ENCODE measurements around the gene RNF6.

The RNF6 gene

DNA sequence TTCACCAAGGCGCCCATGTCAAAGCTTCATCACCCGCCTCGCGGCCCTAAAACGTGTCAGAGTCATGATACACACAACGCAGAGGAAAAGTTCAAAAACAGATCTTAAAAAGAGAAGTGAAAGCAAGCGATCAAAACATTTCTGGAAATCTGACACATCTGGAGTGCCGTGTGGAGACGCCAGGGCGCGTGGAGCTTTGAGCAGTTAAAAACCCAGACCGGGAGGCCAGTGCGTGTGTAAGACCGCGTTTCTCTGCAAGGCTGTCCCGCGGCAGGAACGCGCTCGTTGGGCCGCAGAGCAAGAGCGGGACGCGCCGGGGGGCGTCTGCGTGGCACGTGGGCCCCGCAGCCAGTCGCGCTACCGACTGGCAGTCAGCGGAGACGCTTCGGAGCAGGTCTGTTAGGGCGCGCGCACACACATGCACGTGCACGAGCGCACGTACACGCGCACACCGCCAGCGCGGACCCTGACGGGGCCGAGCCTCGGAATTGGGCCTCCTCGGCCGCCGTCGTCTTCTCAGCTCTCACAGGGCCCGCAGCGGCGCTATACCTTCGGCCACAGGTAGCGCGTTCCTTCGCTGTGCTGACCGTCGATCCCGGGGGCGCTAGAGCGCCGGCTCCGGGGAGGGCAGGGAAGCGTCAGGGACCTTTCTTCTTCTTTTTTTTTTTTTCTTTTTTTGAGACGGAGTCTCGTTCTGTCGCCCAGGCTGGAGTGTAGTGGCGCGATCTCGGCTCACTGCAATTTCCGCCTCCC, 35.8 kb downstream of the RNF6 start:
- DNase-seq (ENCODE audit: extremely low read depth, low read depth): peak; percentile 66
- TF ChIP-seq, protein P1, sequence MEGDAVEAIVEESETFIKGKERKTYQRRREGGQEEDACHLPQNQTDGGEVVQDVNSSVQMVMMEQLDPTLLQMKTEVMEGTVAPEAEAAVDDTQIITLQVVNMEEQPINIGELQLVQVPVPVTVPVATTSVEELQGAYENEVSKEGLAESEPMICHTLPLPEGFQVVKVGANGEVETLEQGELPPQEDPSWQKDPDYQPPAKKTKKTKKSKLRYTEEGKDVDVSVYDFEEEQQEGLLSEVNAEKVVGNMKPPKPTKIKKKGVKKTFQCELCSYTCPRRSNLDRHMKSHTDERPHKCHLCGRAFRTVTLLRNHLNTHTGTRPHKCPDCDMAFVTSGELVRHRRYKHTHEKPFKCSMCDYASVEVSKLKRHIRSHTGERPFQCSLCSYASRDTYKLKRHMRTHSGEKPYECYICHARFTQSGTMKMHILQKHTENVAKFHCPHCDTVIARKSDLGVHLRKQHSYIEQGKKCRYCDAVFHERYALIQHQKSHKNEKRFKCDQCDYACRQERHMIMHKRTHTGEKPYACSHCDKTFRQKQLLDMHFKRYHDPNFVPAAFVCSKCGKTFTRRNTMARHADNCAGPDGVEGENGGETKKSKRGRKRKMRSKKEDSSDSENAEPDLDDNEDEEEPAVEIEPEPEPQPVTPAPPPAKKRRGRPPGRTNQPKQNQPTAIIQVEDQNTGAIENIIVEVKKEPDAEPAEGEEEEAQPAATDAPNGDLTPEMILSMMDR (IDR thresholded peaks at IDR 0.05; ENCODE audit: low read depth, low read length): peak; percentile 30

DNA sequence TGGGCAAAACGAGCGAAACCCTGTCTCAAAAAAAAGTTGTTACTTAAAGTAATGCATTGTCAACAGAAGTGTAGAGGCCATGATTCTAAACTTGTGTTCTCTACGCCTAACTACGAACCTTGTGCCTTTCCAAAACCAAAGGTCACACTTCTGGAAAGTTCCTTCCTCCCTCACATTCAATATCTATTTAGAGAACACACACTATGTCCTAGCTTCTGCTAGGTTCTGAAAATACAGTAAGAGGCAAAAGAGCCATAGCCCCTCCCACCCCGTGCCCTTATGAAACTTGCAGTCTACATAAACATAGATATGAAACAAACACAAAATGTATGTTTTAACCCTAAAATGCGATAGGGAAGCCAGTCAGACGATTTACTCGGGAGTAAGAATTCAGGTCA, 36.4 kb downstream of the RNF6 start:
- TF ChIP-seq, protein P1 (IDR thresholded peaks at IDR 0.05; ENCODE audit: low read depth, low read length): no peak
- DNase-seq (ENCODE audit: extremely low read depth, low read depth): no peak

DNA sequence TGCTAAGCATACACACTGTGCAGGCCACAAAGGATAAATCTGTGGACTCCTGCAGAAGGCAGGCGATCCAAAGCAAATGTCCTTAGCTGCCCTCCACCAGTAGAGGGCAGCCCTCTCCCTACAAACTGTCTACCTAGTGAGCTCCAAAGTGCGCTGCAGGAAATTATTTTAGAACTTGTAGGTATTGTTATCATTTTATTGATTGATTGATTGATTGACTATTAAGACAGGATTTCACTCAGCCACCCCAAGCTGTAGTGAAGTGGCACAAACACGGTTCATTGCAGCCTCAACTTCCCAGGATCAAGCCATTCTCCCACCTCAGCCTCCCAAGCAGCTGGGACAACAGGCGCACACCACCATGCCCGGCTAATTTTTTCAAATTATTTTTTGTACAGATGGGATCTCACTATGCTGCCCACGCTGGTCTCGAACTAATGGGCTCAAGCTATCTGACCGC, 37.3 kb downstream of the RNF6 start:
- peak; percentile 23 for DNase-seq (ENCODE audit: extremely low read depth, low read depth)
- TF ChIP-seq, protein P1 (IDR thresholded peaks at IDR 0.05; ENCODE audit: low read depth, low read length): peak; percentile 96

DNA sequence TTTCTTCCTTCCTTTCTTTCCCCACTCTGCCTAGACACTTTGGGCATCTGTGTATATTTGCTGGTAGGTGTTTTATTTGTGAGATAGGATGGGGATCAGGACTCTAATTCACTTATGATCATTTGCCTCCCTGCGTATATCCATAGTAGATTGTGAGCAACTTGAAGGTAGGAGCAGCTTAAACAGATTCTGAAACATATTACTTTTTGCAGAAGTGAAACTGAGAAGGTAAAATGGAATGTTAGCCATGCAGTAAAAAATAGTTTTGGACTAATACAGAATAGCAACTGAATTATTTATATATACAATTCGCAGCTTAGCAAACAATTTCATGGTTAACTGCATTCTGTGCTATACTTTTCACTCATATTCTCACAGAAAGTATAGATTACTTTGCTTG, 38.7 kb downstream of the RNF6 start:
- no peak for DNase-seq (ENCODE audit: extremely low read depth, low read depth)
- TF ChIP-seq, protein P1 (IDR thresholded peaks at IDR 0.05; ENCODE audit: low read depth, low read length): no peak

DNA sequence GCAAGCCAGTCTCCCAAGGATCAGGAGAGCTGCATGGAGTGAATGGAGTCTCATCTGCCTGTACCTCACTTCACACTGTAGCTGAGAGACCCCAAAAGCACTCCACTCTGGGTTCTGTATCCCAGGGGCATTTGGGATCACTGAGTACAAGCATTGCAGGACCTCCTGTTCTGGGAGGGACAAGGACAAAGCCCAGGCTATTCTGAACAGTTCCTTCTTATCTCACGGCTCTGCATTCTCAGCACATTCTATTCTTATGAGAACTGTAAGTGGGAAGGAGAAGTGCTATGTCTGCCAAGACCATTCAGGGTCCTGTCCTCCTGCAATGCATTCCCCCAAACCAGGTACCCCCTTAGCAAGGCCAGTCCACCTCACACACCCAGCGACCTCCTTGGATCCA, 42.8 kb downstream of the RNF6 start:
- TF ChIP-seq, protein P1 (IDR thresholded peaks at IDR 0.05; ENCODE audit: low read depth, low read length): no peak
- DNase-seq (ENCODE audit: extremely low read depth, low read depth): no peak

DNA sequence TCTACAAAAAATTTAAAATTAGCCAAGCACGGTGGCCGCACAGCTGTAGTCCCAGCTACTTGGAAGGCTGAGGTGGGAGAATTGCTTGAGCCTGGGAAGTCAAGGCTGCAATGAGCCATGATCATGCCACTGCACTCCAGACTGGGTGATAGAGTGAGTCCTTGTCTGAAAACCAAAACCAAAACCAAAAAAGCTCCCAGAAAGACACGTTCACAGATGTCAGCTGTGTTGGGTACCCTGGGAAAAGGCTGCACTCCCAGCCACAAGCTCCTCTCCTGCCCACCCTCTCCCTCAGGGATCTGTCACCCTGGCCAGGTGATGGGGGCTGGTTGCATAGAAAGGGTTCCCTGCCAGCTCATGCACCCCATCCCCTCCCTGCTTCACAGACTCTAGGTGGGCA, 53.3 kb downstream of the RNF6 start:
- TF ChIP-seq, protein P1 (IDR thresholded peaks at IDR 0.05; ENCODE audit: low read depth, low read length): no peak
- no peak for DNase-seq (ENCODE audit: extremely low read depth, low read depth)

DNA sequence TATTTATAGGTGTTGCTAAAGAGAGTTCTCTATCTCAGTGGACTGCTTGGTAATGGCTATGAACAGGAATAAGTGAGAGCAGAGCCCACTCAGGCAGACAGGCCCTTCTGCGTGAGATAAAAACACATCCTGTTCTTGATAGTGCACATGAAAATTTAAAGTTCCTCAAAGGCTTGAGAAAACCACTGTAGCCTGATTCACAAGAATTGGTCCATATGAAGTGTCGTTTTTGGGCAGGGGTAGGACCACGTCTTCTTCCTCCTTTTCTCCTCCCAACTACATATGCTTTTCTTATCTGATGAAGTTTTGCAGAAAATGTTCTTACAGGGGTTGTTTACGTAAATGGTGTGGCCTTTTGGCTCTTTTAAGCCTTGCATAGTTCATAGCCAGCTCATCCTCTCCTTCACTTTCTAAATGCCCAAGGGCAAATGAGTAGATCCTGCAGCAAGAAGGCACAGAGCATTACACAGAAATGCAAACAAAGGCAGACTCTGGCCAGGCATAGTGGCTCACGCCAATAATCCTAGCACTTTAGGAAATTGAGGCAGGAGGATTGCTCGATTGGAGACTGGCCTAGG, 53.8 kb downstream of the RNF6 start:
- TF ChIP-seq, protein P1 (IDR thresholded peaks at IDR 0.05; ENCODE audit: low read depth, low read length): no peak
- DNase-seq (ENCODE audit: extremely low read depth, low read depth): no peak
